Liver (tissue), 9 donors: ENCODE measurements around the gene PLEKHA7. TPM values are rescaled to one million over a fixed set of nuclear protein-coding genes. Genes with fewer than 3 reads are reported as not detected.
A peak's percentile ranks its signal among the peaks of the same experiment; 100 is the strongest.

ENCODE experiments used
- DNase-seq: peaks from one replicate; pipeline ENCODE4 v3.0.0-alpha.2; 2017; ENCODE audit warnings: low spot score
- H3K27ac ChIP-seq, 2 donors: one replicate each; pipeline ENCODE4 v1.7.0; 2013; ENCODE audit warnings: inconsistent platforms in 2 of 2, low read length in 2 of 2, control low read depth in 1 of 2, low read depth in 1 of 2, mild to moderate bottlenecking in 1 of 2
- H3K27me3 ChIP-seq, 4 donors: one replicate each; pipeline versions ENCODE4 v1.6.1 to v1.7.0; 2013; ENCODE audit warnings: low read length in 3 of 4, inconsistent platforms in 1 of 4, mild to moderate bottlenecking in 1 of 4, moderate library complexity in 1 of 4; ENCODE audit not compliant: control insufficient read depth in 4 of 4, insufficient read depth in 4 of 4
- H3K36me3 ChIP-seq, 4 donors: one replicate each; pipeline versions ENCODE4 v1.6.1 to v1.7.0; 2013; ENCODE audit warnings: low read length in 3 of 4, mild to moderate bottlenecking in 3 of 4, low read depth in 1 of 4, moderate library complexity in 1 of 4; ENCODE audit not compliant: control insufficient read depth in 4 of 4, insufficient read depth in 3 of 4
- H3K4me1 ChIP-seq, 4 donors: one replicate each; pipeline versions ENCODE4 v1.6.1 to v1.7.0; 2013; ENCODE audit warnings: low read length in 3 of 4, mild to moderate bottlenecking in 3 of 4, moderate library complexity in 1 of 4; ENCODE audit not compliant: control insufficient read depth in 4 of 4, insufficient read depth in 4 of 4
- H3K4me3 ChIP-seq, 3 donors: one replicate each; pipeline versions ENCODE4 v1.6.1 to v1.7.0; 2013; ENCODE audit warnings: low read length in 3 of 3, control low read depth in 1 of 3, low read depth in 1 of 3, mild to moderate bottlenecking in 1 of 3
- H3K9ac ChIP-seq, 2 donors: one replicate each; pipeline ENCODE4 v1.7.0; 2013; ENCODE audit warnings: low read length in 2 of 2, mild to moderate bottlenecking in 2 of 2, moderate library complexity in 2 of 2, control low read depth in 1 of 2, low read depth in 1 of 2
- H3K9me3 ChIP-seq, 4 donors: one replicate each; pipeline versions ENCODE4 v1.6.1 to v1.7.0; 2013; ENCODE audit warnings: low read length in 3 of 4; ENCODE audit not compliant: control insufficient read depth in 4 of 4
- ATF3 ChIP-seq: IDR thresholded peaks from 2 replicates; pipeline ENCODE4 v1.6.1; 2016; ENCODE audit warnings: antibody characterized with exemption
- CTCF ChIP-seq: fragments of 150-350 bp; IDR thresholded peaks from 2 replicates; pipeline ENCODE4 v1.5.1; 2017; ENCODE audit warnings: improper control_type of control experiment, low read depth, low read length; ENCODE audit not compliant: missing input control
- EGR1 ChIP-seq, 2 donors: IDR thresholded peaks; 2 replicates each; pipeline ENCODE4 v1.6.1; 2016 to 2018; ENCODE audit warnings: antibody characterized with exemption in 2 of 2, low read depth in 2 of 2
- FOXA1 ChIP-seq: IDR thresholded peaks from 2 replicates; pipeline ENCODE4 v1.6.1; 2016; ENCODE audit warnings: antibody characterized with exemption
- FOXA2 ChIP-seq: IDR thresholded peaks from 2 replicates; pipeline ENCODE4 v1.6.1; 2016; ENCODE audit warnings: antibody characterized with exemption
- HNF4A ChIP-seq, 2 donors: conservative IDR thresholded peaks; 2 replicates each; pipeline ENCODE4 v1.6.1; 2016; ENCODE audit warnings: antibody characterized with exemption in 2 of 2, mild to moderate bottlenecking in 2 of 2
- HNF4G ChIP-seq: IDR thresholded peaks from 2 replicates; pipeline ENCODE4 v1.6.1; 2016; ENCODE audit warnings: antibody characterized with exemption
- JUND ChIP-seq, 2 donors: IDR thresholded peaks; 2 replicates each; pipeline ENCODE4 v1.6.1; 2016; ENCODE audit warnings: antibody characterized with exemption in 2 of 2
- MAX ChIP-seq: IDR thresholded peaks from 2 replicates; pipeline ENCODE4 v1.6.1; 2016; ENCODE audit warnings: antibody characterized with exemption
- NR2F2 ChIP-seq: IDR thresholded peaks from 2 replicates; pipeline ENCODE4 v1.6.1; 2016; ENCODE audit warnings: antibody characterized with exemption
- RAD21 ChIP-seq, 2 donors: IDR thresholded peaks; 2 replicates each; pipeline ENCODE4 v1.6.1; 2016; ENCODE audit warnings: antibody characterized with exemption in 2 of 2, mild to moderate bottlenecking in 2 of 2
- SP1 ChIP-seq: IDR thresholded peaks from 2 replicates; pipeline ENCODE4 v1.6.1; 2018; ENCODE audit warnings: antibody characterized with exemption, mild to moderate bottlenecking
- TAF1 ChIP-seq: conservative IDR thresholded peaks from 2 replicates; pipeline ENCODE4 v1.6.1; 2016; ENCODE audit warnings: antibody characterized with exemption, mild to moderate bottlenecking
- YY1 ChIP-seq: IDR thresholded peaks from 2 replicates; pipeline ENCODE4 v1.6.1; 2016; ENCODE audit warnings: antibody characterized with exemption, mild to moderate bottlenecking
- ZBTB33 ChIP-seq: IDR thresholded peaks from 2 replicates; pipeline ENCODE4 v1.6.1; 2016; ENCODE audit warnings: antibody characterized with exemption
- WGBS: extraction: QIAGEN DNeasy Blood & Tissue Kit; methylation state at CpG from one replicate; pipeline ENCODE4 v1.1.7; 2013; 5-methylcytosine and 5-hydroxymethylcytosine counted together
- polyA plus RNA-seq, 2 donors: library from polyadenylated mRNA; stranded (reverse) in 1 of 2; unstranded in 1 of 2; fragments of 200-250 nt in 1 of 2; fragments of >200 nt in 1 of 2; fragmentation: Nextera tagmentation in 1 of 2; extraction: Ambion mirVana in 1 of 2; gene quantifications; one replicate each; pipeline versions ENCODE4 v1.2.1 to v1.2.3, GENCODE V29; 2013 to 2015
- total RNA-seq, 2 donors: library from RNA; depleted of rRNA; stranded (reverse); fragments of >200 nt; gene quantifications; one replicate each; pipeline ENCODE4 v1.2.3, GENCODE V29; 2014
- donor health status: healthy.
- donor health status: healthy.
- donor health status: healthy.
- donor health status: healthy.
- donor health status: healthy.

PLEKHA7 gene
- total and polyA plus RNA-seq, 4 donors, result 6.1 to 28.8 (median 8.5) TPM

GRCh38 chr11:17014833-17015626 is 816 bp upstream of the PLEKHA7 start:
- TF ChIP-seq RAD21 (IDR thresholded peaks at IDR 0.05) (peak in 1 of 2 donors; percentile 18), MAX (no peak)
- no peak for DNase-seq
- WGBS, result 31% methylated on average over 25 of the region's 25 CpGs
- Histone ChIP-seq H3K9ac (peak overlapping the region in 1 of 2 donors; percentile 71), H3K4me3 (peak overlapping the region; percentile 61 to 90 (median 72)), H3K27ac (peak overlapping the region; percentile 1 to 51), H3K36me3 (peaks cover 0 to 2% (median 0%) of the 10 kb centered on the region in 4 donors), H3K9me3 (no peaks in the 10 kb centered on the region), H3K4me1 (peaks cover 0 to 20% (median 12%) of the 10 kb centered on the region in 4 donors), H3K27me3 (no peaks in the 10 kb centered on the region)

- Histone ChIP-seq H3K4me3 (peak overlapping the region; percentile 21 to 90 (median 85)), H3K27me3 (no peaks in the 10 kb centered on the region), H3K9ac (peak overlapping the region in 1 of 2 donors; percentile 15), H3K9me3 (no peaks in the 10 kb centered on the region), H3K4me1 (peaks cover 0 to 20% (median 12%) of the 10 kb centered on the region in 4 donors), H3K27ac (peak overlapping the region; percentile 78 to 94), H3K36me3 (peaks cover 0 to 2% (median 0%) of the 10 kb centered on the region in 4 donors)
- under 1% methylated on average over 85 of the region's 85 CpGs for WGBS
- TF ChIP-seq SP1 (no peak), HNF4G (no peak)
- DNase-seq, result no peak
Measured at GRCh38 chr11:17013548-17014320, 480 bp downstream of the PLEKHA7 start.

GRCh38 chr11:17012712-17013547 is 1.3 kb downstream of the PLEKHA7 start:
- Histone ChIP-seq H3K36me3 (peaks cover 0 to 2% (median 0%) of the 10 kb centered on the region in 4 donors), H3K27ac (peak overlapping the region; percentile 78 to 94), H3K4me3 (peak overlapping the region; percentile 21 to 90 (median 85)), H3K4me1 (peaks cover 2 to 28% (median 19%) of the 10 kb centered on the region in 4 donors), H3K9ac (peak overlapping the region in 1 of 2 donors; percentile 15), H3K9me3 (no peaks in the 10 kb centered on the region), H3K27me3 (no peaks in the 10 kb centered on the region)
- DNase-seq, result peak; percentile 59
- 7% methylated on average over 38 of the region's 38 CpGs for WGBS
- peak; percentile 63 for TF ChIP-seq ATF3
- peak; percentile 7 for TF ChIP-seq HNF4G
- peak; percentile 89 for TF ChIP-seq SP1
- no peak for TF ChIP-seq ZBTB33
- TF ChIP-seq NR2F2, result no peak
- TF ChIP-seq TAF1, result peak; percentile 38
- TF ChIP-seq MAX, result peak; percentile 82
- peak; percentile 71 to 77 for TF ChIP-seq HNF4A (conservative IDR thresholded peaks at IDR 0.05)
- TF ChIP-seq EGR1 (IDR thresholded peaks at IDR 0.05; ENCODE audit: low read depth in 2 of 2), result peak in 1 of 2 donors; percentile 27
- no peak for TF ChIP-seq CTCF
- TF ChIP-seq YY1, result peak; percentile 48
- no peak for TF ChIP-seq FOXA1
- TF ChIP-seq RAD21 (IDR thresholded peaks at IDR 0.05), result peak; percentile 40 to 51
- TF ChIP-seq JUND (IDR thresholded peaks at IDR 0.05), result peak; percentile 74
- no peak for TF ChIP-seq FOXA2
